ENCODE results near the gene WWP2. TPM values are rescaled to one million over a fixed set of nuclear protein-coding genes. Genes with fewer than 3 reads are reported as not detected.
A peak's percentile ranks its signal among the peaks of the same experiment; 100 is the strongest.
"Not testable (repeated sequence)": the region's sequence is repeated elsewhere in the genome, so short reads cannot be mapped to it uniquely, and the experiment has no call there.

The WWP2 gene
- total and polyA plus RNA-seq, 4 donors, result 24.3 to 39.0 (median 31.4) TPM

- not testable (repeated sequence) for H3K27me3 ChIP-seq (ENCODE audit: control insufficient read depth, insufficient read depth, low read length); H3K27ac ChIP-seq (ENCODE audit: low read depth, low read length); H3K4me1 ChIP-seq (ENCODE audit: control insufficient read depth, insufficient read depth, low read length); DNase-seq (ENCODE audit: low read depth in 4 of 6, low spot score in 6 of 6); H3K36me3 ChIP-seq (ENCODE audit: control insufficient read depth, insufficient read depth, low read length); H3K4me3 ChIP-seq (ENCODE audit: low read depth, low read length); H3K9me3 ChIP-seq (ENCODE audit: control insufficient read depth, insufficient read depth, low read length)
Measured at GRCh38 chr16:69806776-69807175, 44.6 kb downstream of the WWP2 start.

DNA sequence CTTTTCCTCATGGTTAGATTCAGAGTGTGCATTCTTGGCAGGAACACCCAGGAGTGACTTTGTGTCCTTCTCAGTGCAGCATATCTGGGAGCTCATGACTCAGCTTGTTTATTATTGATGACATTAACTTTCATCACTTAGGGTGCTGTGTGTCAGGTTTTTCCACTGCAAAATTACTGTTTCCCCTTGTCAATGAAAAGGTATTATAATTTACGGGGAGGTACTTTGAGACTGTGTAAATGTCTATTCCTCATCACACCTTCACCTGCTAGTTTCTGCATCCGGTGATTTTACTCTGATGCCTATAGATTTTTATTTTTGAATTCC is 50.5 kb downstream of the WWP2 start:
- peaks cover 3% of the 10 kb centered on the region for H3K4me1 ChIP-seq (ENCODE audit: control insufficient read depth, insufficient read depth, low read length)
- WGBS (ENCODE audit: insufficient coverage), result no CpG with 5 or more reads among the region's 2 CpGs

DNA sequence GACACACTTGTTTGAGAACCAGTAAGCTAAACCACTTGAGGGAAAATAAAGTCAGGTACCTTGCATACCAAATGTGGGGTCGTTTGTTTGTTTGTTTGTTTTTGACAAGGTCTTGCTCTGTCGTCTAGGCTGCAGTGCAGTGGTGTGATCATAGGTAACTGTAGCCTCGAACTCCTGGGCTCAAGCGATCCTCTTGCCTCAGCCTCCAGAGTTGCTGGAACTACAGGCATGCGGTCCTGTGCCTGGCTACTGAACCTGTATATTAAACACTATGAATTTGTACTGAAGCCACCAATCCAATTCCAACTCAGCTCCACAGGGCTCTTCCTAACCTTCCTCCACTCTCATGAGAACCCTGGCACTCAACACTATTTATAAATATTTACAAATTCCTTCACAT is 51.9 kb downstream of the WWP2 start:
- peaks cover 4% of the 10 kb centered on the region for H3K36me3 ChIP-seq (ENCODE audit: control insufficient read depth, insufficient read depth, low read length)
- no peak overlapping the region for H3K27ac ChIP-seq (ENCODE audit: low read depth, low read length)
- peaks cover 3% of the 10 kb centered on the region for H3K4me1 ChIP-seq (ENCODE audit: control insufficient read depth, insufficient read depth, low read length)
- H3K9me3 ChIP-seq (ENCODE audit: control insufficient read depth, insufficient read depth, low read length), result no peaks in the 10 kb centered on the region
- no peak for DNase-seq (ENCODE audit: low read depth in 4 of 6, low spot score in 6 of 6)
- WGBS (ENCODE audit: insufficient coverage), result 82% methylated on average over 4 of the region's 5 CpGs
- H3K27me3 ChIP-seq (ENCODE audit: control insufficient read depth, insufficient read depth, low read length), result no peaks in the 10 kb centered on the region
- H3K4me3 ChIP-seq (ENCODE audit: low read depth, low read length), result no peak overlapping the region

More for the DNA sequence above, 50.5 kb downstream of the WWP2 start:
- H3K27me3 ChIP-seq (ENCODE audit: control insufficient read depth, insufficient read depth, low read length), result no peaks in the 10 kb centered on the region
- no peak overlapping the region for H3K27ac ChIP-seq (ENCODE audit: low read depth, low read length)
- DNase-seq (ENCODE audit: low read depth in 4 of 6, low spot score in 6 of 6), result no peak
- peaks cover 4% of the 10 kb centered on the region for H3K36me3 ChIP-seq (ENCODE audit: control insufficient read depth, insufficient read depth, low read length)
- H3K9me3 ChIP-seq (ENCODE audit: control insufficient read depth, insufficient read depth, low read length), result no peaks in the 10 kb centered on the region
- no peak overlapping the region for H3K4me3 ChIP-seq (ENCODE audit: low read depth, low read length)

- Histone ChIP-seq H3K27ac (ENCODE audit: low read depth, low read length) (no peak overlapping the region), H3K36me3 (ENCODE audit: control insufficient read depth, insufficient read depth, low read length) (peaks cover 4% of the 10 kb centered on the region), H3K27me3 (ENCODE audit: control insufficient read depth, insufficient read depth, low read length) (no peaks in the 10 kb centered on the region), H3K4me3 (ENCODE audit: low read depth, low read length) (no peak overlapping the region), H3K9me3 (ENCODE audit: control insufficient read depth, insufficient read depth, low read length) (no peaks in the 10 kb centered on the region), H3K4me1 (ENCODE audit: control insufficient read depth, insufficient read depth, low read length) (peaks cover 3% of the 10 kb centered on the region)
- no CpG with 5 or more reads among the region's 4 CpGs for WGBS (ENCODE audit: insufficient coverage)
- no peak for DNase-seq (ENCODE audit: low read depth in 4 of 6, low spot score in 6 of 6)
Measured at GRCh38 chr16:69814561-69814960, 52.4 kb downstream of the WWP2 start.

- not testable (repeated sequence) for H3K9me3 ChIP-seq (ENCODE audit: control insufficient read depth, insufficient read depth, low read length); H3K36me3 ChIP-seq (ENCODE audit: control insufficient read depth, insufficient read depth, low read length); H3K27ac ChIP-seq (ENCODE audit: low read depth, low read length); DNase-seq (ENCODE audit: low read depth in 4 of 6, low spot score in 6 of 6); H3K27me3 ChIP-seq (ENCODE audit: control insufficient read depth, insufficient read depth, low read length); H3K4me3 ChIP-seq (ENCODE audit: low read depth, low read length); H3K4me1 ChIP-seq (ENCODE audit: control insufficient read depth, insufficient read depth, low read length)
- WGBS (ENCODE audit: insufficient coverage), result 97% methylated on average over 6 of the region's 15 CpGs
Measured at GRCh38 chr16:69815216-69815883, 53.2 kb downstream of the WWP2 start.

- peaks cover 4% of the 10 kb centered on the region for H3K36me3 ChIP-seq (ENCODE audit: control insufficient read depth, insufficient read depth, low read length)
- H3K27ac ChIP-seq (ENCODE audit: low read depth, low read length), result no peak overlapping the region
- H3K4me1 ChIP-seq (ENCODE audit: control insufficient read depth, insufficient read depth, low read length), result peaks cover 13% of the 10 kb centered on the region
- no peak for DNase-seq (ENCODE audit: low read depth in 4 of 6, low spot score in 6 of 6)
- no peaks in the 10 kb centered on the region for H3K27me3 ChIP-seq (ENCODE audit: control insufficient read depth, insufficient read depth, low read length)
- H3K4me3 ChIP-seq (ENCODE audit: low read depth, low read length), result no peak overlapping the region
- H3K9me3 ChIP-seq (ENCODE audit: control insufficient read depth, insufficient read depth, low read length), result no peaks in the 10 kb centered on the region
- 100% methylated on average over 1 of the region's 4 CpGs for WGBS (ENCODE audit: insufficient coverage)
Measured at GRCh38 chr16:69816996-69817395, 54.9 kb downstream of the WWP2 start.

GRCh38 chr16:69818891-69819545 is 56.9 kb downstream of the WWP2 start:
- H3K27me3 ChIP-seq (ENCODE audit: control insufficient read depth, insufficient read depth, low read length), result no peaks in the 10 kb centered on the region
- DNase-seq (ENCODE audit: low read depth in 4 of 6, low spot score in 6 of 6), result peak in 2 of 6 donors; percentile 68 to 80
- H3K4me1 ChIP-seq (ENCODE audit: control insufficient read depth, insufficient read depth, low read length), result peaks cover 13% of the 10 kb centered on the region
- H3K36me3 ChIP-seq (ENCODE audit: control insufficient read depth, insufficient read depth, low read length), result peaks cover 7% of the 10 kb centered on the region
- H3K9me3 ChIP-seq (ENCODE audit: control insufficient read depth, insufficient read depth, low read length), result no peaks in the 10 kb centered on the region
- no peak overlapping the region for H3K4me3 ChIP-seq (ENCODE audit: low read depth, low read length)
- no peak overlapping the region for H3K27ac ChIP-seq (ENCODE audit: low read depth, low read length)
- 48% methylated on average over 8 of the region's 8 CpGs for WGBS (ENCODE audit: insufficient coverage)

GRCh38 chr16:69820926-69821541 is 58.9 kb downstream of the WWP2 start:
- H3K9me3 ChIP-seq (ENCODE audit: control insufficient read depth, insufficient read depth, low read length), result no peaks in the 10 kb centered on the region
- H3K36me3 ChIP-seq (ENCODE audit: control insufficient read depth, insufficient read depth, low read length), result peaks cover 5% of the 10 kb centered on the region
- peaks cover 11% of the 10 kb centered on the region for H3K4me1 ChIP-seq (ENCODE audit: control insufficient read depth, insufficient read depth, low read length)
- no peaks in the 10 kb centered on the region for H3K27me3 ChIP-seq (ENCODE audit: control insufficient read depth, insufficient read depth, low read length)
- DNase-seq (ENCODE audit: low read depth in 4 of 6, low spot score in 6 of 6), result peak in 1 of 6 donors; percentile 63
- H3K27ac ChIP-seq (ENCODE audit: low read depth, low read length), result peak overlapping the region; percentile 16
- WGBS (ENCODE audit: insufficient coverage), result 53% methylated on average over 13 of the region's 15 CpGs
- no peak overlapping the region for H3K4me3 ChIP-seq (ENCODE audit: low read depth, low read length)

DNA sequence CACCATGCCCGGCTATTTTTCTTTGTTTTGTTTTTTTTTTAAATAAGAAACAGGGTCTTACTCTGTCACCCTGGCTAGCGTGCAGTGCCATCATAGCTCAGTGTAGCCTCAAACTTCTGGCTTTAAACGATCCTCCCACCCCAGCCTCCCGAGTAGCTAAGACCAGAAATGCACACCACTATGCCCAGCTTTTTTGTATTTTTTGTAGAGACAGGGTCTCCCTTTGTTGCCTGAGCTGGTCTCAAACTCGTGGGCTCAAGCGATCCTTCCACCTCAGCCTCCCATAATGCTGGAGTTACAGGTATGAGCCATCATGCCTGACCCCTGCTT is 59.7 kb downstream of the WWP2 start:
- DNase-seq (ENCODE audit: low read depth in 4 of 6, low spot score in 6 of 6), result no peak
- H3K4me3 ChIP-seq (ENCODE audit: low read depth, low read length), result no peak overlapping the region
- no peaks in the 10 kb centered on the region for H3K27me3 ChIP-seq (ENCODE audit: control insufficient read depth, insufficient read depth, low read length)
- 83% methylated on average over 1 of the region's 6 CpGs for WGBS (ENCODE audit: insufficient coverage)
- H3K9me3 ChIP-seq (ENCODE audit: control insufficient read depth, insufficient read depth, low read length), result no peaks in the 10 kb centered on the region
- peaks cover 11% of the 10 kb centered on the region for H3K4me1 ChIP-seq (ENCODE audit: control insufficient read depth, insufficient read depth, low read length)
- no peak overlapping the region for H3K27ac ChIP-seq (ENCODE audit: low read depth, low read length)
- peaks cover 5% of the 10 kb centered on the region for H3K36me3 ChIP-seq (ENCODE audit: control insufficient read depth, insufficient read depth, low read length)
